Lung (tissue), 12 donors: ENCODE results near the gene CDKAL1. TPM values are rescaled to one million over a fixed set of nuclear protein-coding genes. Genes with fewer than 3 reads are reported as not detected.

Experiments
- ATAC-seq: fragments of 200-7000 bp; cut with Tn5 transposase; one replicate; pipeline ENCODE4 v1.9.1; 2020; ENCODE audit warnings: moderate number of reproducible peaks; ENCODE audit not compliant: insufficient read depth, low FRiP score
- DNase-seq, 3 donors: peaks; one replicate each; pipeline ENCODE4 v3.0.0-alpha.2; 2013 to 2017
- H3K27ac ChIP-seq, 2 donors: one replicate each; pipeline ENCODE4 v1.5.1; 2013; ENCODE audit warnings: mild to moderate bottlenecking in 2 of 2, moderate library complexity in 2 of 2, control low read depth in 1 of 2, inconsistent platforms in 1 of 2, low read depth in 1 of 2, low read length in 1 of 2
- H3K27me3 ChIP-seq, 3 donors: one replicate each; pipeline ENCODE4 v1.5.1; 2013; ENCODE audit warnings: low read length in 2 of 3; ENCODE audit not compliant: control insufficient read depth in 3 of 3, insufficient read depth in 3 of 3
- H3K36me3 ChIP-seq, 4 donors: one replicate each; pipeline ENCODE4 v1.5.1; 2013; ENCODE audit warnings: low read length in 4 of 4, mild to moderate bottlenecking in 1 of 4, moderate library complexity in 1 of 4; ENCODE audit not compliant: control insufficient read depth in 4 of 4, insufficient read depth in 4 of 4
- H3K4me1 ChIP-seq, 5 donors: one replicate each; pipeline ENCODE4 v1.5.1; 2013; ENCODE audit warnings: low read length in 5 of 5, mild to moderate bottlenecking in 2 of 5, moderate library complexity in 1 of 5; ENCODE audit not compliant: control insufficient read depth in 5 of 5, insufficient read depth in 5 of 5
- H3K4me3 ChIP-seq: one replicate; pipeline ENCODE4 v1.5.1; 2013; ENCODE audit warnings: mild to moderate bottlenecking, control low read depth, moderate library complexity
- H3K9ac ChIP-seq, 2 donors: one replicate each; pipeline ENCODE4 v1.5.1; 2013; ENCODE audit warnings: low read length in 2 of 2, control low read depth in 1 of 2; ENCODE audit not compliant: insufficient read depth in 1 of 2
- H3K9me3 ChIP-seq, 4 donors: one replicate each; pipeline ENCODE4 v1.5.1; 2013; ENCODE audit warnings: low read length in 3 of 4, mild to moderate bottlenecking in 1 of 4, moderate library complexity in 1 of 4; ENCODE audit not compliant: control insufficient read depth in 4 of 4, insufficient read depth in 3 of 4
- CTCF ChIP-seq: IDR thresholded peaks from 2 replicates; pipeline ENCODE4 v1.5.1; 2012; ENCODE audit warnings: mild to moderate bottlenecking; ENCODE audit errors: control extremely low read depth, extremely low read depth
- WGBS, 2 donors: extraction: QIAGEN DNeasy Blood & Tissue Kit; methylation state at CpG; one replicate each; pipeline ENCODE4 v1.1.7; 2013; 5-methylcytosine and 5-hydroxymethylcytosine counted together
- polyA plus RNA-seq, 2 donors: library from polyadenylated mRNA; stranded (reverse); fragments of 200-250 nt; gene quantifications; one replicate each; pipeline ENCODE4 v1.2.1, GENCODE V29; 2013
- total RNA-seq, 2 donors: library from RNA; depleted of rRNA in 1 of 2; stranded (reverse); fragments of >200 nt in 1 of 2; gene quantifications; one replicate each; pipeline ENCODE4 v1.2.1, GENCODE V29; 2014 to 2021
- donor health status: control.
- donor health status: control.
- donor health status: Bipolar disorder and iron deficiency.
- donor health status: healthy.
- donor health status: DM: yes; HTN: yes; CAD: no.

The CDKAL1 gene
- total and polyA plus RNA-seq, 4 donors, result 4.0 to 39.0 (median 10.0) TPM

- H3K4me3 ChIP-seq, result no peak overlapping the region
- H3K9ac ChIP-seq, result no peak overlapping the region
- no peaks in the 10 kb centered on the region for H3K36me3 ChIP-seq
- peaks cover 0 to 4% (median 0%) of the 10 kb centered on the region in 4 donors for H3K9me3 ChIP-seq
- no peak for ATAC-seq
- no peak for DNase-seq
- no peak overlapping the region for H3K27ac ChIP-seq
- no peaks in the 10 kb centered on the region for H3K27me3 ChIP-seq
- H3K4me1 ChIP-seq, result no peaks in the 10 kb centered on the region
- TF ChIP-seq CTCF, result no peak
- 81 to 86% methylated on average over 4 of the region's 4 CpGs for WGBS, 2 donors
Observed at GRCh38 chr6:20905377-20905776, 371.1 kb downstream of the CDKAL1 start.

GRCh38 chr6:20906945-20907344, 372.7 kb downstream of the CDKAL1 start:
- TF ChIP-seq CTCF, result no peak
- Histone ChIP-seq H3K36me3 (no peaks in the 10 kb centered on the region), H3K9ac (no peak overlapping the region), H3K9me3 (peaks cover 0 to 4% (median 0%) of the 10 kb centered on the region in 4 donors), H3K27ac (no peak overlapping the region), H3K4me3 (no peak overlapping the region), H3K4me1 (no peaks in the 10 kb centered on the region), H3K27me3 (no peaks in the 10 kb centered on the region)
- 76 to 83% methylated on average over 4 of the region's 4 CpGs for WGBS, 2 donors
- DNase-seq (peak in 1 of 3 donors; percentile 40), ATAC-seq (no peak)

GRCh38 chr6:20907486-20908071, 373.3 kb downstream of the CDKAL1 start:
- 90 to 95% methylated on average over 7 of the region's 7 CpGs for WGBS, 2 donors
- TF ChIP-seq CTCF, result no peak
- DNase-seq (no peak), ATAC-seq (no peak)
- Histone ChIP-seq H3K4me1 (no peaks in the 10 kb centered on the region), H3K4me3 (no peak overlapping the region), H3K27ac (no peak overlapping the region), H3K27me3 (no peaks in the 10 kb centered on the region), H3K36me3 (no peaks in the 10 kb centered on the region), H3K9ac (no peak overlapping the region), H3K9me3 (peaks cover 0 to 4% (median 0%) of the 10 kb centered on the region in 4 donors)

GRCh38 chr6:20909621-20910020, 375.4 kb downstream of the CDKAL1 start:
- DNase-seq (no peak), ATAC-seq (no peak)
- peaks cover 0 to 8% (median 0%) of the 10 kb centered on the region in 4 donors for H3K9me3 ChIP-seq
- no peak overlapping the region for H3K9ac ChIP-seq
- H3K27ac ChIP-seq, result no peak overlapping the region
- no peak overlapping the region for H3K4me3 ChIP-seq
- no peaks in the 10 kb centered on the region for H3K36me3 ChIP-seq
- no peak for TF ChIP-seq CTCF
- H3K4me1 ChIP-seq, result no peaks in the 10 kb centered on the region
- no peaks in the 10 kb centered on the region for H3K27me3 ChIP-seq
- 93 to 99% methylated on average over 2 of the region's 2 CpGs for WGBS, 2 donors
